Esophagus squamous epithelium (tissue), 5 donors: ENCODE measurements around the gene SDHB. TPM values are rescaled to one million over a fixed set of nuclear protein-coding genes. Genes with fewer than 3 reads are reported as not detected.

Experiments
- DNase-seq: peaks from one replicate; lab custom pipeline; 2025; lab: John Stamatoyannopoulos, UW
- H3K27ac ChIP-seq, 4 donors: fragments of 200-600 bp; sonication (generic); one replicate each; pipeline ENCODE4 v1.5.1; 2016 to 2019; ENCODE audit warnings: mild to moderate bottlenecking in 1 of 4
- H3K27me3 ChIP-seq, 4 donors: fragments of 200-600 bp; sonication (generic); 1 replicate in 3 of 4; 2 replicates in 1 of 4; pipeline versions ENCODE4 v1.5.1 to v1.6.0; 2017 to 2021; ENCODE audit warnings: antibody characterized with exemption in 1 of 4
- H3K36me3 ChIP-seq, 3 donors: fragments of 200-600 bp; sonication (generic); one replicate each; pipeline ENCODE4 v1.5.1; 2016 to 2019
- H3K4me1 ChIP-seq, 3 donors: fragments of 200-600 bp; sonication (generic); one replicate each; pipeline ENCODE4 v1.5.1; 2017 to 2019
- H3K4me3 ChIP-seq, 4 donors: fragments of 200-600 bp; sonication (generic); 1 replicate in 3 of 4; 2 replicates in 1 of 4; pipeline ENCODE4 v1.5.1; 2016 to 2019; ENCODE audit warnings: mild to moderate bottlenecking in 2 of 4, moderate library complexity in 1 of 4
- H3K9me3 ChIP-seq, 3 donors: fragments of 200-600 bp; sonication (generic); one replicate each; pipeline ENCODE4 v1.5.1; 2016 to 2019
- CTCF ChIP-seq, 6 experiments: fragments of 450-650 bp in 4 of 6; fragments of 200-600 bp in 2 of 6; sonication (generic) in 2 of 6; IDR thresholded peaks; one replicate each; pipeline ENCODE4 v1.5.1; 2016 to 2019; ENCODE audit warnings: antibody characterized with exemption in 6 of 6, mild to moderate bottlenecking in 4 of 6, moderate library complexity in 4 of 6
- POLR2A ChIP-seq, 4 donors: fragments of 450-650 bp; IDR thresholded peaks; one replicate each; pipeline ENCODE4 v1.6.1; 2017; ENCODE audit warnings: antibody characterized with exemption in 4 of 4, mild to moderate bottlenecking in 4 of 4, moderate library complexity in 3 of 4
- WGBS, 2 donors: methylation state at CpG; one replicate each; pipeline ENCODE4 v1.1.5; 2018; 5-methylcytosine and 5-hydroxymethylcytosine counted together
- intact Hi-C: fragments of 100-400 bp; cut with DNase I; formaldehyde crosslinking; loops from one replicate; pipeline ENCODE4 v1.15.0; 2022
- total RNA-seq, 4 donors: library from RNA; depleted of rRNA; stranded (reverse); fragments of >200 nt; gene quantifications; one replicate each; pipeline ENCODE4 v1.1.0, GENCODE V29; 2016
- donor health status: DM: yes; HTN: yes; CAD: no.

SDHB gene
- total RNA-seq, 4 donors from 2014 or later = 78.4 to 137 (median 119) TPM

GRCh38 chr1:17009706-17010105, 44.1 kb downstream of the SDHB start:
- no peak for DNase-seq
- TF ChIP-seq POLR2A (IDR thresholded peaks at IDR 0.05) (no peak), CTCF (IDR thresholded peaks at IDR 0.05) (no peak)
- peaks cover 0 to 10% (median 0%) of the 10 kb centered on the region in 4 donors for H3K27me3 ChIP-seq
- intact Hi-C loops = no loop called here
- peak overlapping the region in 2 of 4 donors; percentile 83 to 88 for H3K27ac ChIP-seq
- no peaks in the 10 kb centered on the region for H3K9me3 ChIP-seq
- 55 to 80% methylated on average over 1 to 3 of the region's 4 CpGs for WGBS, 2 donors
- no peak overlapping the region for H3K4me3 ChIP-seq
- peaks cover 23 to 38% (median 27%) of the 10 kb centered on the region in 3 donors for H3K4me1 ChIP-seq
- peaks cover 2 to 19% (median 7%) of the 10 kb centered on the region in 3 donors for H3K36me3 ChIP-seq

GRCh38 chr1:17008208-17008855, 45.5 kb downstream of the SDHB start:
- TF ChIP-seq POLR2A (IDR thresholded peaks at IDR 0.05) = no peak
- no peak for TF ChIP-seq CTCF (IDR thresholded peaks at IDR 0.05)
- 96 to 98% methylated on average over 7 to 12 of the region's 15 CpGs for WGBS, 2 donors
- intact Hi-C loops = no loop called here

GRCh38 chr1:17007121-17007520, 46.7 kb downstream of the SDHB start:
- intact Hi-C loops = no loop called here
- Histone ChIP-seq H3K4me3 (no peak overlapping the region), H3K9me3 (no peaks in the 10 kb centered on the region), H3K27me3 (no peaks in the 10 kb centered on the region), H3K36me3 (peaks cover 9 to 43% (median 19%) of the 10 kb centered on the region in 3 donors), H3K4me1 (peaks cover 19 to 52% (median 27%) of the 10 kb centered on the region in 3 donors), H3K27ac (no peak overlapping the region)
- DNase-seq = no peak
- 82 to 93% methylated on average over 4 to 6 of the region's 8 CpGs for WGBS, 2 donors
- TF ChIP-seq POLR2A (IDR thresholded peaks at IDR 0.05) (no peak), CTCF (IDR thresholded peaks at IDR 0.05) (no peak)

More at GRCh38 chr1:17008208-17008855, 45.5 kb downstream of the SDHB start:
- H3K4me3 ChIP-seq = no peak overlapping the region
- H3K9me3 ChIP-seq = no peaks in the 10 kb centered on the region
- peaks cover 9 to 30% (median 11%) of the 10 kb centered on the region in 3 donors for H3K36me3 ChIP-seq
- H3K27ac ChIP-seq = no peak overlapping the region
- DNase-seq = no peak
- H3K4me1 ChIP-seq = peaks cover 23 to 52% (median 32%) of the 10 kb centered on the region in 3 donors
- peaks cover 0 to 10% (median 0%) of the 10 kb centered on the region in 4 donors for H3K27me3 ChIP-seq

- Histone ChIP-seq H3K9me3 (no peaks in the 10 kb centered on the region), H3K27ac (no peak overlapping the region), H3K27me3 (no peaks in the 10 kb centered on the region), H3K4me3 (no peak overlapping the region), H3K4me1 (peaks cover 9 to 38% (median 16%) of the 10 kb centered on the region in 3 donors), H3K36me3 (peaks cover 9 to 60% (median 23%) of the 10 kb centered on the region in 3 donors)
- 92% methylated on average over 7 of the region's 19 CpGs; no CpG with 5 or more reads in 1 of the 2 donors for WGBS, 2 donors
- intact Hi-C loops = no loop called here
- TF ChIP-seq CTCF (IDR thresholded peaks at IDR 0.05) (no peak), POLR2A (IDR thresholded peaks at IDR 0.05) (no peak)
- no peak for DNase-seq
Measured at GRCh38 chr1:17005365-17005740, 48.5 kb downstream of the SDHB start.
